Measurements from ENCODE around the gene ZNF524. TPM values are rescaled to one million over a fixed set of nuclear protein-coding genes. Genes with fewer than 3 reads are reported as not detected.
A peak's percentile ranks its signal among the peaks of the same experiment; 100 is the strongest.

Gene ZNF524
- total RNA-seq, 1 donor from 2014 or later = 19.0 TPM

- intact Hi-C loops (cut with micrococcal nuclease) = loop anchor here (1.0 kb wide), 2 partner anchors 12 to 19 kb away; partner anchors contain the start of gene FIZ1
- Mint-ChIP-seq H3K4me1 (peaks cover 14% of the 10 kb centered on the region), H3K4me3 (peak overlapping the region; percentile 85), H3K9me3 (no peaks in the 10 kb centered on the region), H3K36me3 (ENCODE audit: low read depth) (peaks cover 5% of the 10 kb centered on the region), H3K27ac (no peak overlapping the region), H3K27me3 (peaks cover 26% of the 10 kb centered on the region)
- peak; percentile 98 for DNase-seq
These were observed 13.0 kb upstream of the ZNF524 start for GRCh38 chr19:55586976-55587668.

GRCh38 chr19:55588738-55589137, 11.3 kb upstream of the ZNF524 start:
- no peak overlapping the region for H3K27ac Mint-ChIP-seq
- H3K4me1 Mint-ChIP-seq = peaks cover 14% of the 10 kb centered on the region
- no peaks in the 10 kb centered on the region for H3K9me3 Mint-ChIP-seq
- H3K36me3 Mint-ChIP-seq (ENCODE audit: low read depth) = peaks cover 8% of the 10 kb centered on the region
- no peak for DNase-seq
- peaks cover 26% of the 10 kb centered on the region for H3K27me3 Mint-ChIP-seq
- H3K4me3 Mint-ChIP-seq = no peak overlapping the region
- intact Hi-C loops (cut with micrococcal nuclease) = no loop called here

- Mint-ChIP-seq H3K4me1 (peaks cover 17% of the 10 kb centered on the region), H3K27me3 (peaks cover 19% of the 10 kb centered on the region), H3K9me3 (peaks cover 4% of the 10 kb centered on the region), H3K4me3 (no peak overlapping the region), H3K36me3 (ENCODE audit: low read depth) (peaks cover 14% of the 10 kb centered on the region), H3K27ac (no peak overlapping the region)
- intact Hi-C loops (cut with micrococcal nuclease) = no loop called here
- DNase-seq = no peak
These were observed 10.0 kb upstream of the ZNF524 start for GRCh38 chr19:55590109-55590508.

GRCh38 chr19:55590617-55591016, 9.5 kb upstream of the ZNF524 start:
- intact Hi-C loops (cut with micrococcal nuclease) = no loop called here
- peaks cover 19% of the 10 kb centered on the region for H3K36me3 Mint-ChIP-seq (ENCODE audit: low read depth)
- H3K27me3 Mint-ChIP-seq = peaks cover 14% of the 10 kb centered on the region
- no peak overlapping the region for H3K27ac Mint-ChIP-seq
- no peak overlapping the region for H3K4me3 Mint-ChIP-seq
- peaks cover 5% of the 10 kb centered on the region for H3K9me3 Mint-ChIP-seq
- H3K4me1 Mint-ChIP-seq = peaks cover 14% of the 10 kb centered on the region
- DNase-seq = peak; percentile 67

DNA sequence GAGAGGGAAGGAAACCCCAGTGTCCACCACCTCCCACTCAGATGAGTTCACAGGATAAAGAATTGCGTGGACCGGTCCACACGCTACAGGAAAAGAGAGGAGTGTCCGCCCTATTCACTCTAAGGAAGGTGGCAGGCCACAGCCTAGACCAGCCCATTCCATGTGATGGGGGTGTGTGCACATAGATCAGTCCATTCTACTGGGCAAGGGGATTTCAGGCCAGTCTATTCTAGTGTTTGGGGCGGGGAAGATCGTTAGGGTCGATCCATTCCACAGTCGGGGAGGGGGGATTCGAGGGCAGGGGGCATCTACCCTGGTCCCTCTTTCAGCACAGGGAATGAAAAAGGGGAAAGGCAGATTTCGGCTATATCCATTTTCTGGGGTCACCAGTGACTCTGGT, 8.5 kb upstream of the ZNF524 start:
- DNase-seq = no peak
- H3K4me1 Mint-ChIP-seq = peaks cover 12% of the 10 kb centered on the region
- H3K27me3 Mint-ChIP-seq = peaks cover 7% of the 10 kb centered on the region
- H3K36me3 Mint-ChIP-seq (ENCODE audit: low read depth) = peaks cover 28% of the 10 kb centered on the region
- H3K4me3 Mint-ChIP-seq = no peak overlapping the region
- H3K9me3 Mint-ChIP-seq = peaks cover 5% of the 10 kb centered on the region
- intact Hi-C loops (cut with micrococcal nuclease) = no loop called here
- H3K27ac Mint-ChIP-seq = no peak overlapping the region

DNA sequence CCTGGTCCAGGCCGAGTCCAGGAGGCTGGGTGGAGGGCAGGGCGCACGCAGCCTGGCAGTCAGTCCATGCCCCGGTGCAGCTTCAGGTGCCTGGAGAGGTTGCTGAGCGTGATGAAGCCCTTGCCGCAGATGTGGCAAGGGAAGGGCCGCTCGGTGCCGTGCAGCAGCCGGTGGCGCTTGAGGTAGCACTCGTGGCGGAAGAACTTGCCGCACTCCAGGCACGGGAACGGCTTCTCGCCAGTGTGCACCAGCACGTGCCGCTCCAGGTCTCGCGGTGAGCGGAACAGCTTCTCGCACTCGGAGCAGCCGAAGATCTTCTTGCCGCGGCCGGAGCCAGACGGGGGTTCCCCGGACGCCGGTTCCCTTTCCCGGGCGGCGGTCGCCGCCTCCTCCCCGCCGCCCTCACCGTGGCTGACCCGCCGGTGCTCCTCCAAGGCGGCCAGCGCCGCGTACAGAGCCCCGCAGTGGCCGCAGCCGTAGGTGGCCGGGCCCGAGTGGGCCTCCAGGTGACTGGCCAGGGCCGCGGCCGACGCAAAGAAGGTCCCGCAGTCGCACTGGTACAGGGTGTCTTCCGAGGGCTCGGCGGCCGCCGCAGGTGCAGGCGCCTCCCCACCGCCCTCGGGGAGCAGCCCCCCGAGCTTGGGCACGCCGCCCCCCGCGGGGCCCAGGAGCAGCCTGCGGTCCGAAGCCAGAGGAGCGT, 7.5 kb upstream of the ZNF524 start:
- Mint-ChIP-seq H3K27ac (no peak overlapping the region), H3K4me3 (no peak overlapping the region), H3K27me3 (no peaks in the 10 kb centered on the region), H3K9me3 (peaks cover 5% of the 10 kb centered on the region), H3K4me1 (peaks cover 5% of the 10 kb centered on the region), H3K36me3 (ENCODE audit: low read depth) (peaks cover 33% of the 10 kb centered on the region)
- intact Hi-C loops (cut with micrococcal nuclease) = no loop called here
- DNase-seq = no peak

DNA sequence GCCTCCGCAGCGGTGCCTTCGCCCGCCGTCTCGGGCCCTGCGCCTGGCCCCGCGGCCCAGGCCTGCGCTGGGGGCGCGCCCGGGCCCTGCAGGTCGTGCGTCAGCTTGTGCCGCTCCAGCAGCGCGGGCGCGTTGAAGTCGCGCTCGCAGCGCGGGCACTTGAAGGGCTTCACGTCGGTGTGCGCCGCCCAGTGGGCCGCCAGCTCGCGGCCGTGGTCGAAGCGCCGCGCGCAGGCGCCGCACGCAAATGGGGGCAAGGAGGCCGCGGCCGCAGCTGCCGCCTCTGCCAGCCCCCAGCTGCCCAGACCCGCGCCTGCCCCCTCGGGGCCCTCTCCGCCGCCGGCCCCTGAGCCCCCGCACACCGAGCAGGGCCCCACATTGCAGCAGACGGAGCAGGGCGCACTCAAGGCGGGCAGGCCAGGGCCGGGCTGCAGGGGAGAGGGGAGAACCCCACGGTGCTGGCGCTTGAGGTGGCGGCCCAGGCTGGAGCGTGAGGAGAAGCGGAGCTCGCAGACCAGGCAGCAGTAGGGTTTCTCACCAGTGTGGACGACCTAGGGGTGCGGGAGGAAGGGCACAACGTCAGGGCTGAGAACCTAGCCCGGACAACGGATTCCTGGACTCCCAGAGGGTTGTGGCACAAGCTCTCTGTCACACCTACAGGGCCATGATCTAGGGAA, 6.9 kb upstream of the ZNF524 start:
- H3K4me1 Mint-ChIP-seq = peaks cover 8% of the 10 kb centered on the region
- intact Hi-C loops (cut with micrococcal nuclease) = no loop called here
- peaks cover 35% of the 10 kb centered on the region for H3K36me3 Mint-ChIP-seq (ENCODE audit: low read depth)
- H3K27me3 Mint-ChIP-seq = no peaks in the 10 kb centered on the region
- DNase-seq = no peak
- H3K9me3 Mint-ChIP-seq = peaks cover 5% of the 10 kb centered on the region
- no peak overlapping the region for H3K27ac Mint-ChIP-seq
- H3K4me3 Mint-ChIP-seq = no peak overlapping the region

DNA sequence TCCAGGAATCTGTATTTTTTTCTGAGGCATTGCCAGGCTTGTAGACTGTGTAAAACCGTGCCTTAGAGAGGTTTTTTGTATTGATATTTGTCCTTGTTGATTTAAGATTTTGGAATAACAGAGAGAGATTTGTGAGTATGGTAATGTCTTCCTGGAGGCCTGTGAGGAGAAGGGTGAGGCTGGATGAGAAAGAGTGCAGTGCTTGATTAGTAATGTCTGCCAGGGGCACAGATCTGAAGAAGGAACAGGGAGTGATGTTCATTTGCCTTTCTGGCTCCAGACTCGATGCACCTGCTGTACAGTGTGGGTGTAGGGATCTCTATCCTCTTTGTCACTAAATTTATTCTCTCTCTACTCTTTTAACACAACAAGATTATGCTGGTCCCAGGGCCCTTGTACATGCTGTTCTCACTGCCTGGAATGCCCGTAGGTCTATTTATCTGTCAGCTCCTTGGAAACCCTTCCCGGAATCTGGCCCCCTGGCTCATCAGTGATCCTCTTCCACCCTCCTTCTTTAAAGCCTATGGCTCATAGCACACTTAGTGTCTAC, 5.0 kb upstream of the ZNF524 start:
- peak overlapping the region; percentile 16 for H3K27ac Mint-ChIP-seq
- peaks cover 13% of the 10 kb centered on the region for H3K4me1 Mint-ChIP-seq
- intact Hi-C loops (cut with micrococcal nuclease) = loop anchor here (5.0 kb wide), 1 partner anchor 208 kb away; the partner anchor contains the start of gene RPL28
- no peaks in the 10 kb centered on the region for H3K27me3 Mint-ChIP-seq
- no peak for DNase-seq
- no peak overlapping the region for H3K4me3 Mint-ChIP-seq
- H3K36me3 Mint-ChIP-seq (ENCODE audit: low read depth) = peaks cover 39% of the 10 kb centered on the region
- H3K9me3 Mint-ChIP-seq = peaks cover 8% of the 10 kb centered on the region

GRCh38 chr19:55596304-55596703, 3.8 kb upstream of the ZNF524 start:
- no peaks in the 10 kb centered on the region for H3K27me3 Mint-ChIP-seq
- no peak for DNase-seq
- H3K9me3 Mint-ChIP-seq = peaks cover 8% of the 10 kb centered on the region
- no peak overlapping the region for H3K27ac Mint-ChIP-seq
- peaks cover 17% of the 10 kb centered on the region for H3K4me1 Mint-ChIP-seq
- no peak overlapping the region for H3K4me3 Mint-ChIP-seq
- intact Hi-C loops (cut with micrococcal nuclease) = loop anchor here (5.0 kb wide), 1 partner anchor 209 kb away; the partner anchor contains the start of gene RPL28
- H3K36me3 Mint-ChIP-seq (ENCODE audit: low read depth) = peaks cover 38% of the 10 kb centered on the region

DNA sequence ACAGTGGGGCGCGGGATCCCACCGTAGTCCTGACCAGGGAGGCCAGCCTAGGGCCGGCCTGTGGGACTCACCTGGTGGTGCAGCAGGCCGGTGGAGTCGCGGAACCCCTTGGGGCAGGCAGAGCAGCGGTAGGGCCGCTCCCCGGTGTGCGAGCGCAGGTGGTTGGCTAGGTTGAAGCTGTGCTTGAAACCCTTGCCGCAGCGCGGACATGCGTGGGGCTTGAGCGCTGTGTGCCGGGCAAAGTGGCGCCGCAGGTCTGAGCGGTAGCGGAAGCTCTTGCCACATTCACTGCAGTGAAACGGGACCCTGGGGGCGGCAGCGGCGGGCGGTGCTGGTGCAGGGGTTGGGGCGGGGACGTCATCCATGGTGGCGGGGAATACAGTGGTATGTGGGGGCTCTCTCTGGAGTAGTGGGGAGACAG, 2.6 kb upstream of the ZNF524 start:
- Mint-ChIP-seq H3K27me3 (no peaks in the 10 kb centered on the region), H3K4me1 (peaks cover 23% of the 10 kb centered on the region), H3K9me3 (peaks cover 8% of the 10 kb centered on the region)

GRCh38 chr19:55598034-55598433, 2.1 kb upstream of the ZNF524 start:
- Mint-ChIP-seq H3K4me3 (no peak overlapping the region), H3K27ac (peak overlapping the region; percentile 32), H3K27me3 (no peaks in the 10 kb centered on the region), H3K9me3 (peaks cover 8% of the 10 kb centered on the region), H3K36me3 (ENCODE audit: low read depth) (peaks cover 39% of the 10 kb centered on the region), H3K4me1 (peaks cover 23% of the 10 kb centered on the region)
- no peak for DNase-seq
- intact Hi-C loops (cut with micrococcal nuclease) = loop anchor here (2.0 to 5.0 kb wide), 2 partner anchors 17 to 211 kb away; partner anchors contain the start of genes RPL28 and ZNF579

More for the DNA sequence above, 2.6 kb upstream of the ZNF524 start:
- Mint-ChIP-seq H3K27ac (no peak overlapping the region), H3K4me3 (no peak overlapping the region), H3K36me3 (ENCODE audit: low read depth) (peaks cover 38% of the 10 kb centered on the region)
- intact Hi-C loops (cut with micrococcal nuclease) = loop anchor here (5.0 kb wide), 1 partner anchor 210 kb away; the partner anchor contains the start of gene RPL28
- DNase-seq = no peak

DNA sequence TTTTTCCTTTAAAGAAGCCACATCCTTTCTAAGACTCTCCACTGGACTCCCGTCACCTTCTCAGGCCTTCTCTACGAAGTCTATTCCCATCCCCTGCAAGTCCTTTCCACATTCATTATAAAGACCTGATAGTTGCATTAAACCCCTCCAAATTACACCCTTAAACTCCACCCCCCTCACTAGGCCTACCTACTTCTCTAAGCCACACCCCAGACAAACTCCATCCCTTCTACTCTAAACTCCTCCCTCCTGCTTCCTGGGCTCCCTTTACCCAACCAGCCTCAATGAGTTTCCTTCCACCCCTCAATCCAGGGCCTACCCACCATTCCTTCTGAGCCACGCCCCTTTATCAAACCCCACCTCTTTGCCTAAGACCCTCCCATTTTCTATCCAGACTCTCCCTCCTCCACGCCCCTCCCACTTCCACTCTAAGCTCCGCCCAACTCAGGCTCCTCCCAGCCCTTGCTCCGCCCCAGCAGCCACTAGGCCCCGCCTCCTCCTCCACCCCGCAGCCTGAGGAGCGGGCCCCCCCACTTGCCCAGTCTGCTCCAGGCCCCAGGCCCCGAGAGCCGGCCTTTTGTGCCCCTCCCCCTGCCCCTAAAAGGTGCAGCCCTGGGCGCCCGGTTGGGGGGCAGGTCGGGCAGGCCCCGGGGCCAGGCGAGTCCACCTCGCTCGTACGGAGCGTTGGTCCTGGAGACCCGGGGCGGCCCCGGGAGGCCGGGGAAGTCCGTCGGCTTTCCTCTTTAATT, 1.2 kb upstream of the ZNF524 start:
- DNase-seq = peak; percentile 99
- Mint-ChIP-seq H3K9me3 (peaks cover 8% of the 10 kb centered on the region), H3K4me3 (peak overlapping the region; percentile 88), H3K27me3 (no peaks in the 10 kb centered on the region), H3K4me1 (peaks cover 29% of the 10 kb centered on the region), H3K36me3 (ENCODE audit: low read depth) (peaks cover 42% of the 10 kb centered on the region), H3K27ac (peak overlapping the region; percentile 98)
- intact Hi-C loops (cut with micrococcal nuclease) = loop anchor here (1.0 to 5.0 kb wide), 10 partner anchors 12 to 482 kb away; partner anchors contain the start of genes KMT5C, PPP1R12C, PPP6R1 and RPL28

GRCh38 chr19:55599468-55599841, 633 bp upstream of the ZNF524 start, which contains the start of gene FIZ1:
Gene FIZ1, minus strand, starts transcription at chr19:55599517. Its CDS starts 1,652 bp downstream, at chr19:55597865.
- DNase-seq = peak; percentile 99
- peak within 1 kb of the TSS; percentile 98 for H3K27ac Mint-ChIP-seq
- H3K9me3 Mint-ChIP-seq = peaks cover 8% of the 10 kb centered on the region
- H3K36me3 Mint-ChIP-seq (ENCODE audit: low read depth) = peaks cover 42% of the 10 kb centered on the region
- intact Hi-C loops (cut with micrococcal nuclease) = loop anchor here (1.0 to 5.0 kb wide), 10 partner anchors 12 to 482 kb away; partner anchors contain the start of genes KMT5C, PPP1R12C, PPP6R1 and RPL28
- no peaks in the 10 kb centered on the region for H3K27me3 Mint-ChIP-seq
- peaks cover 30% of the 10 kb centered on the region for H3K4me1 Mint-ChIP-seq
- H3K4me3 Mint-ChIP-seq = peak within 1 kb of the TSS; percentile 88

Measured in activated CD4-positive, alpha-beta T cell treated with anti-CD3 and anti-CD28 coated beads, Interleukin-2, amount 10 ng/mL, durations not matched to agents 24 days and 14 days (primary cell).